Caco-2 (cell line): ENCODE data around the gene AKR1C3. TPM values are rescaled to one million over a fixed set of nuclear protein-coding genes. Genes with fewer than 3 reads are reported as not detected.
"Not testable (repeated sequence)": the region's sequence is repeated elsewhere in the genome, so short reads cannot be mapped to it uniquely, and the experiment has no call there.

ENCODE experiments used
- BruUV-seq: library from RNA; stranded (reverse); fragments of 400-500 nt; replicated peaks from 2 replicates; lab custom pipeline; 2021; lab: Mats Ljungman, UMichigan
- CTCF ChIA-PET: fragments of 300-600 bp; sonication (Branson Sonifier 250); formaldehyde crosslinking; loops from one replicate; lab custom pipeline; 2022; ENCODE audit warnings: antibody characterized with exemption; lab: Charles Lee
- POLR2A ChIA-PET: fragments of 300-600 bp; sonication (Branson Sonifier 250); formaldehyde crosslinking; loops from one replicate; lab custom pipeline; 2022; ENCODE audit warnings: antibody characterized with exemption; lab: Charles Lee
- DNase-seq, 2 experiments: peaks; one replicate each; pipeline versions ENCODE4 v3.0.0 to v3.0.0-alpha.2; 2020 to 2022
- H3K27me3 ChIP-seq: replicated peaks from 2 replicates; pipeline ENCODE4 v1.6.0; 2011; ENCODE audit warnings: low read length; ENCODE audit not compliant: control insufficient read depth, insufficient read depth
- H3K36me3 ChIP-seq: 2 replicates; pipeline ENCODE4 v1.5.1; 2011; ENCODE audit warnings: low read length; ENCODE audit not compliant: control insufficient read depth, insufficient read depth
- H3K4me1 ChIP-seq: fragments of 250-450 bp; sonication (Bioruptor Pico); 2 replicates; pipeline ENCODE4 v1.5.1; 2020; ENCODE audit warnings: mild to moderate bottlenecking
- H3K4me3 ChIP-seq: 2 replicates; pipeline ENCODE4 v1.5.1; 2011; ENCODE audit warnings: low read depth, mild to moderate bottlenecking, control low read depth, low read length
- H3K9me3 ChIP-seq: fragments of 250-450 bp; sonication (Bioruptor Pico); 2 replicates; pipeline ENCODE4 v1.5.1; 2020; ENCODE audit warnings: mild to moderate bottlenecking, moderate library complexity
- H3K27ac Mint-ChIP-seq: one replicate; pipeline ENCODE4 v1.8.0; 2022; ENCODE audit warnings: mixed read lengths; ENCODE audit not compliant: unreplicated experiment
- H3K27me3 Mint-ChIP-seq: one replicate; pipeline ENCODE4 v1.8.0; 2022; ENCODE audit warnings: mixed read lengths; ENCODE audit not compliant: insufficient read depth, unreplicated experiment
- H3K36me3 Mint-ChIP-seq: one replicate; pipeline ENCODE4 v1.8.0; 2022; ENCODE audit warnings: mild to moderate bottlenecking, mixed read lengths; ENCODE audit not compliant: insufficient read depth, unreplicated experiment
- H3K4me1 Mint-ChIP-seq: one replicate; pipeline ENCODE4 v1.8.0; 2022; ENCODE audit warnings: low read depth, mixed read lengths; ENCODE audit not compliant: unreplicated experiment
- H3K4me3 Mint-ChIP-seq: one replicate; pipeline ENCODE4 v1.8.0; 2022; ENCODE audit warnings: mild to moderate bottlenecking, moderate library complexity, mixed read lengths; ENCODE audit not compliant: unreplicated experiment
- H3K9me3 Mint-ChIP-seq: one replicate; pipeline ENCODE4 v1.8.0; 2022; ENCODE audit warnings: mixed read lengths; ENCODE audit not compliant: unreplicated experiment
- intact Hi-C: fragments of 100-400 bp; cut with micrococcal nuclease; formaldehyde crosslinking; loops from one replicate; pipeline ENCODE4 v1.10.0; 2022; ENCODE audit not compliant: unreplicated experiment
- total RNA-seq: library from RNA; stranded (reverse); gene quantifications from 2 replicates; pipeline ENCODE4 v1.2.3, GENCODE V29; 2022
- TF ChIP-seq, protein P1 (sequence below), 2 experiments: fragments of 200-600 bp in 1 of 2; IDR thresholded peaks; 1 replicate in 1 of 2; 2 replicates in 1 of 2; pipeline versions ENCODE4 v1.5.1 to v1.8.0; 2011 to 2022; ENCODE audit warnings: antibody characterized with exemption in 1 of 2, control low read depth in 1 of 2, inconsistent platforms in 1 of 2, low read depth in 1 of 2, low read length in 1 of 2, mild to moderate bottlenecking in 1 of 2, moderate library complexity in 1 of 2; ENCODE audit not compliant: insufficient read depth in 1 of 2, severe bottlenecking in 1 of 2, unreplicated experiment in 1 of 2

Gene AKR1C3
- total RNA-seq, 1 experiment from 2014 or later: 115 TPM

DNA sequence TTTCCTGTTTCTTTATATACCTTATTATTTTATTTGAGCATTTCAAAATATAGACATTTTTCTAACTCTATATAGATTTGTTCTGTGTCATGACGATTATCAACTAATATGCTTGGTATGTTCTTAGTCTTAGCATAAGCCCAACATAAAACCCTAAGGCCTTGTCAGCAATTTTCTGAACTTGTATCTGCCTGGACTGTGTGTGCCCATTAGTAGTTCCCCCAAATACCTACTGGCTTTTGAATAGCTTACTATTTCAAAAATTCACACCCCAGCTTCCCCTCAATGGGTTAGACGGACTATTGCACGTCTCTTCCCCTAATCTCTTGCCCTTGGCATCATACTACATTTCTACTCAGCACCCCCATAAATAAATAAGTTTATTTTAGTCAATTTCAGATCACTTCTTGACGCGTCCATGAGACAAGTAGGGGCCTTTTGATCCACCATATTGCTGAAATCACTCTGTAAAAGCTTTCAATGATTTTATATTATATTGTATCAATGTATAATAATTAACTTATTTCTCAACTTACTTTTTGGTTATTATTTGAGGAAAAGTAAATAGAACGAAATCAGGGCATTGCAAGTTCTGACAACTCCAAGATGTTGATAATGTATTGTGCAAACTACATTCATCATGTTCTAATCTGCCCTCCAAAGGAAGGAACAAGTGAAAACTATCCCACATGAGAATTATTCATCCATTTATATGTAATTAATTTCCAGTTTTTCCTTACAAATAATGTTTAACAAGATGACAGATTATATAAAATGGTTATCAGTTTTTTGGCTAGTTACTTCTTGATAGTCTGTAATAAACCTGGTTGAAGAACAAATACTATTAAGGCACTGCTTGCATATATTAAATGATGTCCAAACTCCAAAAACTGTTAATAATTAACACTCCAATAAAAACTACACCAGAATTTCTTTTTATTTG, 1.1 kb upstream of the AKR1C3 start:
- Histone ChIP-seq H3K9me3 (peaks cover 7% of the 10 kb centered on the region; the same call in 1 of the 2 replicates), H3K27me3 (no peaks in the 10 kb centered on the region), H3K4me1 (peaks cover 5% of the 10 kb centered on the region; the same call in 1 of the 2 replicates), H3K4me3 (no peak overlapping the region), H3K36me3 (no peaks in the 10 kb centered on the region)
- Mint-ChIP-seq H3K9me3 (peaks cover 44% of the 10 kb centered on the region), H3K4me1 (no peaks in the 10 kb centered on the region), H3K4me3 (no peak overlapping the region), H3K27ac (no peak overlapping the region), H3K36me3 (peaks cover 8% of the 10 kb centered on the region), H3K27me3 (no peaks in the 10 kb centered on the region)
- no TSS peak for BruUV-seq
- ChIA-PET CTCF (no interaction called here), POLR2A (no interaction called here)
- no peak for DNase-seq
- intact Hi-C loops: loop anchor here (5.0 kb wide), 3 partner anchors 104 to 339 kb away; partner anchors contain the start of gene AKR1C4
- TF ChIP-seq, protein P1, sequence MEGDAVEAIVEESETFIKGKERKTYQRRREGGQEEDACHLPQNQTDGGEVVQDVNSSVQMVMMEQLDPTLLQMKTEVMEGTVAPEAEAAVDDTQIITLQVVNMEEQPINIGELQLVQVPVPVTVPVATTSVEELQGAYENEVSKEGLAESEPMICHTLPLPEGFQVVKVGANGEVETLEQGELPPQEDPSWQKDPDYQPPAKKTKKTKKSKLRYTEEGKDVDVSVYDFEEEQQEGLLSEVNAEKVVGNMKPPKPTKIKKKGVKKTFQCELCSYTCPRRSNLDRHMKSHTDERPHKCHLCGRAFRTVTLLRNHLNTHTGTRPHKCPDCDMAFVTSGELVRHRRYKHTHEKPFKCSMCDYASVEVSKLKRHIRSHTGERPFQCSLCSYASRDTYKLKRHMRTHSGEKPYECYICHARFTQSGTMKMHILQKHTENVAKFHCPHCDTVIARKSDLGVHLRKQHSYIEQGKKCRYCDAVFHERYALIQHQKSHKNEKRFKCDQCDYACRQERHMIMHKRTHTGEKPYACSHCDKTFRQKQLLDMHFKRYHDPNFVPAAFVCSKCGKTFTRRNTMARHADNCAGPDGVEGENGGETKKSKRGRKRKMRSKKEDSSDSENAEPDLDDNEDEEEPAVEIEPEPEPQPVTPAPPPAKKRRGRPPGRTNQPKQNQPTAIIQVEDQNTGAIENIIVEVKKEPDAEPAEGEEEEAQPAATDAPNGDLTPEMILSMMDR (IDR thresholded peaks at IDR 0.05; ENCODE audit: insufficient read depth in 1 of 2, low read depth in 1 of 2, low read length in 1 of 2, severe bottlenecking in 1 of 2, unreplicated experiment in 1 of 2): no peak

DNA sequence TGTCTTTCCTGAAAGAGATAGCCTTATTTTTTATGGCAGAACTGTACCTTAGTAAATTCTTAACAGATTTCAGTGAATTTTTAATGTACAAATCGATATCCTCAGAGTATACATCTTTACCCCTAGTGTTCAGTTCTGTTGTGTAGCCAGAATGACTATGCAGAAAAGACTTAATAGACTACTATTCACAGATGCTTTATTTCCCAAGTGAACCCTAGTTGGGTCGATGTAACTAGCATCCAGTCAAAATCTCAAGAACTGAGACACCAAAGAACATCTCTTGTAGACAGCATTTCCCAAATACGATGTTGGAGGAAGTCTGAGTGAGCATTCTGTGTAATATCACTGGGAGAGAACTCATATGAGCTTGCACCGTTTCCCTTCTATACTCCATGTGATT, 1.5 kb downstream of the AKR1C3 start:
- H3K4me1 ChIP-seq: peaks cover 10% of the 10 kb centered on the region
- peak overlapping the region; percentile 19 for H3K4me3 ChIP-seq
- peaks cover 10% of the 10 kb centered on the region for H3K4me1 Mint-ChIP-seq
- intact Hi-C loops: loop anchor here (2.0 kb wide), 1 partner anchor 247 kb away; no protein-coding TSS in a partner anchor
- peaks cover 32% of the 10 kb centered on the region for H3K9me3 Mint-ChIP-seq
- H3K4me3 Mint-ChIP-seq: no peak overlapping the region
- no peaks in the 10 kb centered on the region for H3K36me3 ChIP-seq
- no TSS peak for BruUV-seq
- no peak for DNase-seq
- no peaks in the 10 kb centered on the region for H3K27me3 ChIP-seq
- peaks cover 8% of the 10 kb centered on the region for H3K36me3 Mint-ChIP-seq
- TF ChIP-seq, protein P1 (IDR thresholded peaks at IDR 0.05; ENCODE audit: insufficient read depth in 1 of 2, low read depth in 1 of 2, low read length in 1 of 2, severe bottlenecking in 1 of 2, unreplicated experiment in 1 of 2): no peak
- no peak overlapping the region for H3K27ac Mint-ChIP-seq
- ChIA-PET CTCF (no interaction called here), POLR2A (no interaction called here)
- no peaks in the 10 kb centered on the region for H3K27me3 Mint-ChIP-seq
- no peaks in the 10 kb centered on the region for H3K9me3 ChIP-seq

DNA sequence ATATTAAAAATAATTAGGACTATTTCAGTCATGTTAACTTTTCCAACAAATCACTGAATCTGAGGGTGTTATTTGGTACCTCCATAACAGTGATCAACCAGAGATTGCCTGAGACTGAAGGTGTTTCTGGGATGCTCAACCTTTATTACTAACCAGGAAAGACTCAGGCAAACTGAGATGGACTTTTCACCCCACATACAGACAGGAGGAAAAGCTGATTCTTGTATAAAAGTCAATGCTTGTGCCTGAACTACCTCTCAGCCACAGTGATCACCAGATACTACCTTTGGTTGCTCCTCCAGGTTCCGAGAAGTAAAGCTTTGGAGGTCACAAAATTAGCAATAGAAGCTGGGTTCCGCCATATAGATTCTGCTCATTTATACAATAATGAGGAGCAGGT, 1.9 kb downstream of the AKR1C3 start:
- Mint-ChIP-seq H3K9me3 (peaks cover 28% of the 10 kb centered on the region), H3K4me3 (no peak overlapping the region), H3K27me3 (no peaks in the 10 kb centered on the region), H3K27ac (no peak overlapping the region), H3K4me1 (peaks cover 10% of the 10 kb centered on the region), H3K36me3 (peaks cover 8% of the 10 kb centered on the region)
- ChIA-PET POLR2A (no interaction called here), CTCF (no interaction called here)
- intact Hi-C loops: no loop called here
- H3K4me1 ChIP-seq: peaks cover 10% of the 10 kb centered on the region
- H3K36me3 ChIP-seq: no peaks in the 10 kb centered on the region
- no peak for DNase-seq
- no peaks in the 10 kb centered on the region for H3K27me3 ChIP-seq
- TF ChIP-seq, protein P1 (IDR thresholded peaks at IDR 0.05; ENCODE audit: insufficient read depth in 1 of 2, low read depth in 1 of 2, low read length in 1 of 2, severe bottlenecking in 1 of 2, unreplicated experiment in 1 of 2): no peak
- no peaks in the 10 kb centered on the region for H3K9me3 ChIP-seq
- BruUV-seq: no TSS peak
- peak overlapping the region; percentile 19 for H3K4me3 ChIP-seq

DNA sequence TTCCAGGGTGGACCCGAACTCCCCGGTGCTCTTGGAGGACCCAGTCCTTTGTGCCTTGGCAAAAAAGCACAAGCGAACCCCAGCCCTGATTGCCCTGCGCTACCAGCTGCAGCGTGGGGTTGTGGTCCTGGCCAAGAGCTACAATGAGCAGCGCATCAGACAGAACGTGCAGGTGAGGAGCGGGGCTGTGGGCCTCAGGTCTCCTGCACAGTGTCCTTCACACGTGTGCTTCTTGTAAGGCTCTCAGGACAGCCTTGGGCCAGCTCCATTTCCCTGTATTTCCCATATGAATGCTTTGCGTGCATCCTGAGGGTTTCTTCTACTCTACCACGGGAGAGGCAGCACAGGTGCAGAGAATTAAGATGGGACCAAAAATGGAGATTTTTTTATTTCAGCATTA, 8.3 kb downstream of the AKR1C3 start:
- H3K4me1 ChIP-seq, H3K4me1 Mint-ChIP-seq, H3K4me3 Mint-ChIP-seq, H3K27me3 ChIP-seq, H3K27me3 Mint-ChIP-seq, DNase-seq, H3K4me3 ChIP-seq, H3K36me3 ChIP-seq, CTCF ChIA-PET, intact Hi-C loops, H3K9me3 ChIP-seq, H3K27ac Mint-ChIP-seq, BruUV-seq: not testable (repeated sequence)
- Mint-ChIP-seq H3K36me3 (peaks cover 15% of the 10 kb centered on the region), H3K9me3 (peaks cover 20% of the 10 kb centered on the region)
- POLR2A ChIA-PET: interaction anchor here (0.7 kb wide), 1 partner anchor 316 kb away, joined by 4 read pairs; no protein-coding TSS in a partner anchor
